Suppressor macrophage treated with lipopolysaccharide for 1 hour (primary cell): ENCODE data around the gene ATRN.

ENCODE experiments used
- DNase-seq, 3 donors: peaks; one replicate each; pipeline ENCODE4 v3.0.0-alpha.2; 2020 to 2022

The ATRN gene

GRCh38 chr20:3679749-3680700, 209.2 kb downstream of the ATRN start:
- DNase-seq, result no peak

GRCh38 chr20:3680701-3681351, 210.0 kb downstream of the ATRN start:
- DNase-seq, result no peak

GRCh38 chr20:3681352-3681930, 210.6 kb downstream of the ATRN start:
- DNase-seq, result no peak

GRCh38 chr20:3681931-3682781, 211.3 kb downstream of the ATRN start, which contains the start of gene ADAM33:
TSS of gene ADAM33 (minus strand) at chr20:3682010. CDS start at chr20:3682004, 6 bp downstream.
- DNase-seq, result no peak

- DNase-seq, result no peak
Measured at GRCh38 chr20:3685341-3685740, 214.5 kb downstream of the ATRN start.

GRCh38 chr20:3686421-3686820, 215.6 kb downstream of the ATRN start:
- DNase-seq, result no peak

GRCh38 chr20:3686867-3687321, 216.1 kb downstream of the ATRN start:
- DNase-seq, result peak in 1 of 3 donors; percentile 30

- peak in 2 of 3 donors; percentile 32 to 41 for DNase-seq
Measured at GRCh38 chr20:3687655-3688054, 216.8 kb downstream of the ATRN start.

- DNase-seq, result no peak
Measured at GRCh38 chr20:3689978-3690377, 219.2 kb downstream of the ATRN start.

- no peak for DNase-seq
Measured at GRCh38 chr20:3690413-3690812, 219.6 kb downstream of the ATRN start.

GRCh38 chr20:3691306-3691705, 220.5 kb downstream of the ATRN start:
- no peak for DNase-seq

- DNase-seq, result no peak
Measured at GRCh38 chr20:3691897-3692296, 221.1 kb downstream of the ATRN start.

- DNase-seq, result no peak
Measured at GRCh38 chr20:3692706-3693294, 222.0 kb downstream of the ATRN start.

- no peak for DNase-seq
Measured at GRCh38 chr20:3693376-3693775, 222.6 kb downstream of the ATRN start.

- no peak for DNase-seq
Measured at GRCh38 chr20:3694864-3695263, 224.0 kb downstream of the ATRN start.

GRCh38 chr20:3696200-3696599, 225.4 kb downstream of the ATRN start:
- peak; percentile 50 to 66 (median 55) for DNase-seq

GRCh38 chr20:3696745-3697587, 226.1 kb downstream of the ATRN start:
- DNase-seq, result no peak

- no peak for DNase-seq
Measured at GRCh38 chr20:3697588-3698305, 226.9 kb downstream of the ATRN start.

GRCh38 chr20:3698591-3699001, 227.8 kb downstream of the ATRN start:
- DNase-seq, result no peak

GRCh38 chr20:3699037-3699436, 228.2 kb downstream of the ATRN start:
- DNase-seq, result no peak
